ENCODE data around the gene PRDM12. TPM values are rescaled to one million over a fixed set of nuclear protein-coding genes. Genes with fewer than 3 reads are reported as not detected.

Gene PRDM12
- polyA plus RNA-seq, 1 experiment: not detected

DNA sequence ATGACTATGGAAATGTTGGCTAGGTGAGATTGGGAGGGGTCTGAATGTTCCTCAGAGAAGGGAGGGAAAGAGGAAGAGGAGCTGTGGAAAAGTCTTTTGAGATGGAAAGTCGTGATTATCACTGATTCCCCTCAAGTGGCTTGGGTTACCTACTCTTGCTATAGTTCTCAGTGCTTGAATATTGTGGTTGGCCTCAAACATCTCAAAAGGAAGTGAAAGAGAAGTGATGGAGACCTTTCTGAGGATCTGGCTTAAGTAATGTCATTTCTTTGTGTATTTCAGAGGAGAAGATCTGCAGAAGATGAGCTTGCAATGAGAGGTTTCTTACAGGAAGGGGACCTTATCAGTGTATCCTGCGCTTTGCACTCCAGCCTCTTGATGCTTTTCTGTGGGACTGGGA is 34.7 kb downstream of the PRDM12 start:
- Histone ChIP-seq H3K9me3 (ENCODE audit: control insufficient read depth, insufficient read depth, low read length) (no peaks in the 10 kb centered on the region), H3K27ac (ENCODE audit: low read depth, low read length) (peak overlapping the region; percentile 31), H3K27me3 (ENCODE audit: control insufficient read depth, insufficient read depth, low read length) (no peaks in the 10 kb centered on the region), H3K4me3 (ENCODE audit: low read depth, low read length) (no peak overlapping the region)
- ChIA-PET POLR2A (no interaction called here), CTCF (interaction anchor here (0.5 to 13.5 kb wide), 5 partner anchors 8 to 347 kb away, joined by 4 to 390 read pairs (median 9); no protein-coding TSS in a partner anchor)
- no peak for DNase-seq (ENCODE audit: low read depth, low spot score)
- no peak for TF ChIP-seq CTCF (IDR thresholded peaks at IDR 0.05; ENCODE audit: low read depth, low read length)

DNA sequence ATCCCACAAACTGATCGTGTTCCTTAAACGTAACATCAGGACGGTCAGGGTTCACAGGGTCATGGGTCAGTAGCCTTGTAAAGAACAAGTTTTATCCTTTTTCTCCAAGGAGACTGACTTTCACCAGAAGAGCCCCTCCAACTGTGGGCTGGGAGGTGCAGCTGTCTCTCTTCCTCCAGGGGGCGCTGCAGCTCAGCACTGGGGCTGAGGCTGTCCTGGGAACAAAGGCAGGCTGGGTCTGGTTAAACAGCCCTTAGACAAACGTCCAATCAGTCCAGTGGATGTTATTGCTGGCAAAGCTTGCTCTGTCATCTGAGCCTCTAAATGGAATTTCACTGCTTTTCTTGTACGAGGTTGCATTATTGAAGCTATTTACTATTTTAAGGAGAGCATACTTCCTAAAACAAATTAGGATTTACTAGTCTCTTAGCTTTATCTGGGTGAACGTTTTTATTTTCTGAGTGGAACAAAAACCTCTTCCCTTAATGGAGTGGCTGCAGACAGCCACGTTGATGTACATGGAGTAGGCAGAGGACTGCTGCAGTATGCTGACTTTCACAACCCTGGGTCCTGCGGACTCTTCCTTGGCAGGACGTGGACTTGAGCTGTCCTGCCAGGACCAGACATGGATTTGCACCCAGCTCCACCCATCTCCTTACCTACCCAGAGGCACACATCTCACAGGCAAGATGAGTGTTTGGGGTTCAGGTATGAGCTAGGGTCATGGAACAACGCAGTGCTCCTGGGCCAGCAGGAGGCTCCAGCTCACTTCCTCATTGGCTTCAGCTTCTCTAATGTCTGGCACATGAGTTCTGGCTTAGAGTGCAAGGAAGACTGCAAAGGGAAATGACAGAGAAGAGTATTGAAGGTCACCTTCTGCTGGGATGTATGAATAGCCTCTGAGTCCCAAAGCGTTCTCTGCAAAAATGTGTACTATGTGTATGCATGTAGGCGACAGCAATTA is 36.9 kb downstream of the PRDM12 start:
- Histone ChIP-seq H3K4me3 (ENCODE audit: low read depth, low read length) (no peak overlapping the region), H3K27me3 (ENCODE audit: control insufficient read depth, insufficient read depth, low read length) (no peaks in the 10 kb centered on the region), H3K9me3 (ENCODE audit: control insufficient read depth, insufficient read depth, low read length) (no peaks in the 10 kb centered on the region), H3K27ac (ENCODE audit: low read depth, low read length) (no peak overlapping the region)
- POLR2A ChIA-PET: interaction anchor here (0.5 kb wide), 1 partner anchor 314 kb away, joined by 4 read pairs; no protein-coding TSS in a partner anchor
- TF ChIP-seq CTCF (IDR thresholded peaks at IDR 0.05; ENCODE audit: low read depth, low read length): peak; percentile 99
- CTCF ChIA-PET: interaction anchor here (0.5 to 13.5 kb wide), 66 partner anchors 8 to 739 kb away, joined by 3 to 390 read pairs (median 5); partner anchors contain the start of genes EXOSC2 and LAMC3
- DNase-seq (ENCODE audit: low read depth, low spot score): peak; percentile 81

GRCh38 chr9:130703501-130703900 is 39.1 kb downstream of the PRDM12 start:
- CTCF ChIA-PET: interaction anchor here (0.5 to 13.5 kb wide), 3 partner anchors 10 to 225 kb away, joined by 3 to 390 read pairs (median 3); partner anchors contain the start of gene EXOSC2
- POLR2A ChIA-PET: no interaction called here

GRCh38 chr9:130707225-130707976 is 43.0 kb downstream of the PRDM12 start:
- no peaks in the 10 kb centered on the region for H3K9me3 ChIP-seq (ENCODE audit: control insufficient read depth, insufficient read depth, low read length)
- DNase-seq (ENCODE audit: low read depth, low spot score): peak; percentile 54
- ChIA-PET POLR2A (interaction anchor here (1.9 kb wide), 1 partner anchor 14 kb away, joined by 4 read pairs; the partner anchor contains the start of gene EXOSC2), CTCF (interaction anchor here (0.6 to 13.5 kb wide), 36 partner anchors 8 to 393 kb away, joined by 3 to 390 read pairs (median 4); partner anchors contain the start of gene EXOSC2)
- no peaks in the 10 kb centered on the region for H3K27me3 ChIP-seq (ENCODE audit: control insufficient read depth, insufficient read depth, low read length)
- no peak overlapping the region for H3K27ac ChIP-seq (ENCODE audit: low read depth, low read length)
- no peak overlapping the region for H3K4me3 ChIP-seq (ENCODE audit: low read depth, low read length)
- TF ChIP-seq CTCF (IDR thresholded peaks at IDR 0.05; ENCODE audit: low read depth, low read length): peak; percentile 72

More at GRCh38 chr9:130703501-130703900, 39.1 kb downstream of the PRDM12 start:
- TF ChIP-seq CTCF (IDR thresholded peaks at IDR 0.05; ENCODE audit: low read depth, low read length): no peak
- Histone ChIP-seq H3K4me3 (ENCODE audit: low read depth, low read length) (no peak overlapping the region), H3K27me3 (ENCODE audit: control insufficient read depth, insufficient read depth, low read length) (no peaks in the 10 kb centered on the region), H3K9me3 (ENCODE audit: control insufficient read depth, insufficient read depth, low read length) (no peaks in the 10 kb centered on the region), H3K27ac (ENCODE audit: low read depth, low read length) (no peak overlapping the region)
- no peak for DNase-seq (ENCODE audit: low read depth, low spot score)

Data from AG04450 (cell line).